Sigmoid colon (tissue), 7 donors: ENCODE data around the gene CCNQ. TPM values are rescaled to one million over a fixed set of nuclear protein-coding genes. Genes with fewer than 3 reads are reported as not detected.
A peak's percentile ranks its signal among the peaks of the same experiment; 100 is the strongest.

ENCODE experiments used
- DNase-seq: peaks from one replicate; pipeline ENCODE4 v3.0.0-alpha.2; 2019
- H3K27ac ChIP-seq, 4 donors: fragments of 200-600 bp; sonication (generic); one replicate each; pipeline ENCODE4 v1.5.1; 2016 to 2019; ENCODE audit warnings: mild to moderate bottlenecking in 1 of 4
- H3K27me3 ChIP-seq, 3 donors: fragments of 200-600 bp; sonication (generic); one replicate each; pipeline ENCODE4 v1.5.1; 2019; ENCODE audit warnings: mild to moderate bottlenecking in 1 of 3
- H3K36me3 ChIP-seq, 4 donors: fragments of 200-600 bp; sonication (generic); one replicate each; pipeline ENCODE4 v1.5.1; 2016 to 2019
- H3K4me1 ChIP-seq, 4 donors: fragments of 200-600 bp; sonication (generic); one replicate each; pipeline ENCODE4 v1.5.1; 2017 to 2019
- H3K4me3 ChIP-seq, 4 donors: fragments of 200-600 bp; sonication (generic); one replicate each; pipeline ENCODE4 v1.5.1; 2017 to 2019; ENCODE audit warnings: mild to moderate bottlenecking in 2 of 4, moderate library complexity in 1 of 4
- H3K9me3 ChIP-seq, 4 donors: fragments of 200-600 bp in 3 of 4; sonication (generic) in 3 of 4; one replicate each; pipeline versions ENCODE4 v1.5.1 to v1.6.1; 2013 to 2019
- EP300 ChIP-seq, 4 donors: sonication (generic); formaldehyde crosslinking; IDR thresholded peaks; one replicate each; pipeline ENCODE4 v1.6.1; 2017; ENCODE audit warnings: antibody characterized with exemption in 4 of 4
- POLR2A ChIP-seq, 2 donors: fragments of 450-650 bp; IDR thresholded peaks; one replicate each; pipeline ENCODE4 v1.6.1; 2016; ENCODE audit warnings: antibody characterized with exemption in 2 of 2, mild to moderate bottlenecking in 2 of 2, moderate library complexity in 2 of 2
- POLR2AphosphoS5 ChIP-seq, 4 donors: sonication (generic); formaldehyde crosslinking; IDR thresholded peaks; one replicate each; pipeline ENCODE4 v1.6.1; 2017; ENCODE audit warnings: antibody characterized with exemption in 4 of 4
- WGBS, 2 donors: extraction: QIAGEN DNeasy Blood & Tissue Kit; methylation state at CpG; one replicate each; pipeline ENCODE4 v1.1.7; 2013; 5-methylcytosine and 5-hydroxymethylcytosine counted together
- intact Hi-C: fragments of 100-400 bp; cut with DNase I; formaldehyde crosslinking; loops from one replicate; pipeline ENCODE4 v1.15.1; 2023
- polyA plus RNA-seq, 3 donors: library from polyadenylated mRNA; stranded (reverse); fragments of 200-250 nt; gene quantifications; one replicate each; pipeline ENCODE4 v1.2.3, GENCODE V29; 2013
- total RNA-seq, 4 donors: library from RNA; depleted of rRNA; stranded (reverse); fragments of >200 nt; gene quantifications; one replicate each; pipeline ENCODE4 v1.1.0, GENCODE V29; 2016
- TF ChIP-seq, protein P1 (sequence below), 4 experiments: fragments of 450-650 bp in 3 of 4; fragments of 200-600 bp in 1 of 4; IDR thresholded peaks; one replicate each; pipeline ENCODE4 v1.5.1; 2016 to 2019; ENCODE audit warnings: antibody characterized with exemption in 4 of 4, mild to moderate bottlenecking in 3 of 4, moderate library complexity in 2 of 4
- donor health status: healthy with polysubstance abuse.
- donor health status: Bipolar disorder and iron deficiency.
- donor health status: healthy.

The CCNQ gene
- total and polyA plus RNA-seq, 7 donors, result 31.8 to 49.0 (median 37.9) TPM

DNA sequence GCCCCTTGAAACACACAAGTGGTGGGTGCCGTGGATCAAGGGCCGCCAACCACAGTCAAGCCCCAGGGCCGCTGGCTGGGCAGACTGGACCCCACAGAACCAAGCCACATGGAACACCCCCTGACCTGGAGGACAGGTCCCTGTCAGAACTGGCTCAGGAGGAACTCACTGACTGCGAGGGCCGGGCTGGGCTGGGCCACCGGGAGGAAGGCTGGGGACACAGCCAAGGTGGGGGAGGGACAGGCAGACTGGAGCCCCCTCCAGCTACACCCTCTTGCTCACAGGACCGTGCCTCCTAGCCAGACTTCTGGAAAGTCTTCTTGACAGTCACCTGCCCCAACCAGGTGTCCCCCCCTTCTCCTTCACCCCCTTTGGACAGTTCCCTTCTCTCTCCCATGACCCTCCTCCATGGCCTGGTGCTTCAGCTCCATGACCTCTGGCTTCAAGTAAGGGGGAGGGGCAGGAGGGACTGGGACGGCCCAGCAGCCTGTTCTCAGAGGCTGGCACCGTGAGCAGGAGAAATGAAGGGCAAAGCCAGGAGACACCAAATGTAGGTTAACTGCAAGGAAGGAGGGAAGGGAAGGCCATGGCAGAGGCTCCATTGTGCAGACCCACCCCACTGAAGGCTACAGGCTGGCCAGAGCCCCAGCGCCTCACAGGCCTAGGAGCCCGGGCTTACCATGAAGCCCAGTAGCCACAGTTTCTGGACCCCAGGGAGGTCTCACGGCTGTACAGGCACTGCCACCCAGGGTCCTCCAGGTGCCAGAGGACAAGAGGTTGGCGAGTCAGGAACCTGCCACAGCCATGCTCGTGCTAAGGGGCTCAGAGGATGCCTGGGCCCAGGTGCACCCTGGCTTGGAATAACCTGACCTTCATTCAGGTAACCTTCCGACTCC is 25.5 kb upstream of the CCNQ start:
- intact Hi-C loops, result no loop called here
- TF ChIP-seq, protein P1, sequence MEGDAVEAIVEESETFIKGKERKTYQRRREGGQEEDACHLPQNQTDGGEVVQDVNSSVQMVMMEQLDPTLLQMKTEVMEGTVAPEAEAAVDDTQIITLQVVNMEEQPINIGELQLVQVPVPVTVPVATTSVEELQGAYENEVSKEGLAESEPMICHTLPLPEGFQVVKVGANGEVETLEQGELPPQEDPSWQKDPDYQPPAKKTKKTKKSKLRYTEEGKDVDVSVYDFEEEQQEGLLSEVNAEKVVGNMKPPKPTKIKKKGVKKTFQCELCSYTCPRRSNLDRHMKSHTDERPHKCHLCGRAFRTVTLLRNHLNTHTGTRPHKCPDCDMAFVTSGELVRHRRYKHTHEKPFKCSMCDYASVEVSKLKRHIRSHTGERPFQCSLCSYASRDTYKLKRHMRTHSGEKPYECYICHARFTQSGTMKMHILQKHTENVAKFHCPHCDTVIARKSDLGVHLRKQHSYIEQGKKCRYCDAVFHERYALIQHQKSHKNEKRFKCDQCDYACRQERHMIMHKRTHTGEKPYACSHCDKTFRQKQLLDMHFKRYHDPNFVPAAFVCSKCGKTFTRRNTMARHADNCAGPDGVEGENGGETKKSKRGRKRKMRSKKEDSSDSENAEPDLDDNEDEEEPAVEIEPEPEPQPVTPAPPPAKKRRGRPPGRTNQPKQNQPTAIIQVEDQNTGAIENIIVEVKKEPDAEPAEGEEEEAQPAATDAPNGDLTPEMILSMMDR (IDR thresholded peaks at IDR 0.05), result no peak
- TF ChIP-seq EP300 (IDR thresholded peaks at IDR 0.05) (no peak), POLR2AphosphoS5 (IDR thresholded peaks at IDR 0.05) (no peak), POLR2A (IDR thresholded peaks at IDR 0.05) (no peak)
- Histone ChIP-seq H3K4me3 (no peak overlapping the region), H3K27ac (no peak overlapping the region), H3K27me3 (peaks cover 0 to 3% (median 0%) of the 10 kb centered on the region in 3 donors), H3K4me1 (no peaks in the 10 kb centered on the region), H3K36me3 (no peaks in the 10 kb centered on the region), H3K9me3 (no peaks in the 10 kb centered on the region)
- 75 to 85% methylated on average over 15 of the region's 15 CpGs for WGBS, 2 donors
- DNase-seq, result peak; percentile 52

DNA sequence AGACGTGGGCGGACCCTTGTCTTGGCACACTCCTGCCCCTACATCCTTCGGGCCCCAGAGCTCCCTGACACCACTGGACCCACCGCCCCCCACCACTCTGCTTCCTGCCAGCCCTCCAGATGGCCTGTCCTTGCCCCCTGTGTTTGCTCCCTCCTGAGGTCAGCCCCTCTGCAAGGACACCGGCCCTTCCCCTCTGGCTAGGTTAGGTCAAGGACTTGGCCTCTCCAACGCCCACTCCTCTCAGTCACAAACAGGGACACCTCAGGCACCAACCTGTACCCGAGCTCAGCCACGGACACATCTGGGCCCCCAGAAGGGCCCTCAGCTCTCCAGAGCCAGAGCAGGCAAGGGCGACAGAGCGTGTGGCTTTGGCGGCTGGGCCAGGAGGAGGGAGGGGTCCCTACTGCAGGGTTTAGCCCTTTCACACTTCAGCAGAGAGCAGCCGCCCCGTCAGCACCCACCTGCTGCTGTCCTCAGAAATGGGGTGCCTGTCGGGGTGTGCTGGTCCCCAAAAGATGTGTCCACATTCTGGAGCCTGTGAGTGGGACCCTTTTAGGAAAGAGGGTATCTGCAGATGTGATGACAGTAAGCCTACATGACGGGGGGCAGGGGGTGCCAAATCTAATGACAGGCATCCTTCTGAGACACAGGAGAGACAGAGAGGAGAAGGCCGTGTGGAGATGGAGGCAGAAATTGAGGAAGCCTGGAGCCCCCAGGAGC is 24.5 kb upstream of the CCNQ start:
- H3K27me3 ChIP-seq, result peaks cover 0 to 3% (median 0%) of the 10 kb centered on the region in 3 donors
- H3K36me3 ChIP-seq, result no peaks in the 10 kb centered on the region
- intact Hi-C loops, result no loop called here
- no peaks in the 10 kb centered on the region for H3K4me1 ChIP-seq
- H3K4me3 ChIP-seq, result no peak overlapping the region
- 64 to 80% methylated on average over 16 of the region's 16 CpGs for WGBS, 2 donors
- H3K27ac ChIP-seq, result no peak overlapping the region
- peak; percentile 53 for DNase-seq
- TF ChIP-seq, protein P1 (IDR thresholded peaks at IDR 0.05), result no peak
- TF ChIP-seq POLR2AphosphoS5 (IDR thresholded peaks at IDR 0.05) (no peak), POLR2A (IDR thresholded peaks at IDR 0.05) (no peak), EP300 (IDR thresholded peaks at IDR 0.05) (no peak)
- no peaks in the 10 kb centered on the region for H3K9me3 ChIP-seq

DNA sequence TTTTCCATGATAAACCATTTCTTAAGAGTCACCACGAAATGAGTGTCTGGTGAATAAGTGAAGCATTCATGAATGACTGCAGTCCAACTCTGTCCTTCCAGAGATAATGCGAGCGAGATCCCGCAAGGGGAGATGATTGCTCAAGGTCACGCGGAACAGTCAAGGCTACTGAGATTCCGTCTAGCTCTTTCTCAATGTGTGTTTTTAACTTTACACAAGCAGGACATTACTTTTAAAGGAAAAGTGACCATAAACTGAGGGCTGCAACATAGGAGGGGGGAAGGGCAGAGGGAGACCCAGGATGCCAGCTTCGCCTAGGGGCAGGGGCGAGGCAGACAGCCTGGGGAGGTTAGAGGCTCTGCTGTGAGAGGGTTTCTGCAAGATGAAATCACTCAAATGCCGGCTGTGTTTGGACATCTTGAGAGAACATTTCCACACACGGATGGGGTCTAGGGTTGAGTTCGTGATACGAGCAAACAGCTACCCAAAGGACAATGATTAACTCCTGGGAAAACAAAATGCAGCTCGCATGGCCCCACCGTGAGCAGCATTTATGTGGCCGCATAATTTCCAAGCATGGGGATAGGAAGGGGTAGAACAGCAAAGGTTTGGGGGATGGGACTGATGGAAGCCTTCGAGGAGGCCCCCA is 23.8 kb upstream of the CCNQ start:
- no peak overlapping the region for H3K4me3 ChIP-seq
- DNase-seq, result no peak
- intact Hi-C loops, result no loop called here
- H3K27me3 ChIP-seq, result peaks cover 0 to 6% (median 0%) of the 10 kb centered on the region in 3 donors
- WGBS, 2 donors, result 21 to 60% methylated on average over 17 of the region's 17 CpGs
- no peaks in the 10 kb centered on the region for H3K36me3 ChIP-seq
- H3K9me3 ChIP-seq, result no peaks in the 10 kb centered on the region
- no peak overlapping the region for H3K27ac ChIP-seq
- TF ChIP-seq POLR2AphosphoS5 (IDR thresholded peaks at IDR 0.05) (no peak), POLR2A (IDR thresholded peaks at IDR 0.05) (no peak), EP300 (IDR thresholded peaks at IDR 0.05) (no peak)
- TF ChIP-seq, protein P1 (IDR thresholded peaks at IDR 0.05), result no peak
- H3K4me1 ChIP-seq, result no peaks in the 10 kb centered on the region

DNA sequence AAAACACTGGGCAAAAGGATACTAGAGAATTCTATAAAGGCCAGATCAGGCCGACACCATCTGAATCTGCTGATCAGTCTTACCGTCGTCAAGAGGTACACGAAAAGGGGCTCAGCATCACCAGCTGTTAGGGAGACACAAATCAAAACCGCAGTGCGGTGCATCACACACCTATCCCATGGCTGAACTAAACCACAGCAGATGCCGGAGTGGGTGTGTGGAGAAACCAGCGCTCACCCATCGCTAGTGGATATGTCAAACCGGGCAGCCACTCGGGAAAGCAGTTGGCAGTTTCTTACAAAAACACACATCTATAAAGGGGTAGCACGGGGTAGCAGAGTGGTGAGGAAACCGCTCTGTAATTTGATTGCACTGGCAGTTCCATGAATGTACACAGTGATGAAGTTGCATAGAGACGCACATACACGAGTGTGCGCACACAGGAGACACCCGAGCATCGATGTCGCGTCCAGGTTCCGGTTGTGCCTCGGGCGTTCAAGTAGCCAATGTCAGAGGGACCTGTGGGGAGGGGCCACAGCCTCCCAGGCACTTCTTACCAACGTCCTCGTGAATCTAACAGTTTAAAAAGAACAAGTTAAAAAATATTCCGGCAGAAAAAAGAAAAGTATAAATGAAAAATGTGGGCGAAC is 23.1 kb upstream of the CCNQ start:
- 80 to 89% methylated on average over 27 of the region's 27 CpGs for WGBS, 2 donors
- no peak for DNase-seq
- Histone ChIP-seq H3K27ac (no peak overlapping the region), H3K4me1 (no peaks in the 10 kb centered on the region), H3K4me3 (no peak overlapping the region), H3K27me3 (peaks cover 0 to 6% (median 0%) of the 10 kb centered on the region in 3 donors), H3K36me3 (no peaks in the 10 kb centered on the region), H3K9me3 (no peaks in the 10 kb centered on the region)
- TF ChIP-seq POLR2A (IDR thresholded peaks at IDR 0.05) (no peak), POLR2AphosphoS5 (IDR thresholded peaks at IDR 0.05) (no peak), EP300 (IDR thresholded peaks at IDR 0.05) (no peak)
- TF ChIP-seq, protein P1 (IDR thresholded peaks at IDR 0.05), result no peak
- intact Hi-C loops, result no loop called here
